HG02885 (cell line): ENCODE data around the gene ABCC4.

Source experiments
- ATAC-seq: cut with Tn5 transposase; IDR thresholded peaks from one replicate; pipeline ENCODE4 v1.9.1; 2021; ENCODE audit warnings: mild to moderate bottlenecking; ENCODE audit not compliant: unreplicated experiment, poor library complexity

ABCC4 gene

GRCh38 chr13:95234242-95234641, 67.0 kb downstream of the ABCC4 start:
- peak; percentile 90 for ATAC-seq

GRCh38 chr13:95233026-95233635, 68.1 kb downstream of the ABCC4 start:
- ATAC-seq: no peak

DNA sequence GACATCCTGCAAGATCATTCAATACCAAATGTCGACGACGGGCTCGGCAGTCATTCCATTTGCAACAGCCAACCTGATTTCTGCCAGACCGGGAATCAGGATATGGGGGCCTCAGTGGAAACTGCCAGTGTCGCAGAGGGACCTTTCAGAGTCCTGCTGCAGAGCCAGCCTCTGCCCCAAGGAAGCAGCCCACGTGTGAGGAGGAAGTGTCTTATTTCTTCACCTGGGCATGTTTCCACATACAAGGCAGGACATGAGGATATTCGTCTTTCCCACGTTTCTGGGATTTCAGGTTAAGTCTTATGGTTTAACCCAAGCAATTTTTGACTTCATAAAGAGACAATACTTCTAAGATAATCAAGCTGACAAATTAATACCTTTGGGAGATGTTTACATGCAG, 69.9 kb downstream of the ABCC4 start:
- ATAC-seq: no peak

GRCh38 chr13:95229855-95230254, 71.4 kb downstream of the ABCC4 start:
- ATAC-seq: no peak

- ATAC-seq: no peak
These were observed 73.1 kb downstream of the ABCC4 start for GRCh38 chr13:95228130-95228529.

GRCh38 chr13:95226932-95227695, 74.1 kb downstream of the ABCC4 start:
- ATAC-seq: peak; percentile 92

GRCh38 chr13:95226476-95226875, 74.8 kb downstream of the ABCC4 start:
- ATAC-seq: peak; percentile 35

DNA sequence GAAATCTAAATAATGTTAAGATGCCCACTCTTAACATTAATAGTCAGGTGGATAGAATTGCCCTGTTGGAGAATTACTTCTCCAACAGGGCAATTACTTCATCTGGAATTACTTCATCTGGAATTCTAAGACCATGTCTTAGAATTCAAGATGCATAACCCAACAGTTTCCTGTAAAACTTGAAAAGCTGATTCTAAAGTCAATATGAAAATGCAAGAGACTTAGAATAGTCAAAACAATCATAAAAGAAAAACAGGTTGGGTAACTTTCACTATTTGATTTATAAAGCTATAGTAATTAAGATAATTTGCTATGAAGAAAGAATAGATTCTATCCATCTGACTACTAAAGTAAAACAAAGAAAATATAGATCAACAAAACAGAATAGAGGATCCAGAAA, 75.2 kb downstream of the ABCC4 start:
- ATAC-seq: no peak

DNA sequence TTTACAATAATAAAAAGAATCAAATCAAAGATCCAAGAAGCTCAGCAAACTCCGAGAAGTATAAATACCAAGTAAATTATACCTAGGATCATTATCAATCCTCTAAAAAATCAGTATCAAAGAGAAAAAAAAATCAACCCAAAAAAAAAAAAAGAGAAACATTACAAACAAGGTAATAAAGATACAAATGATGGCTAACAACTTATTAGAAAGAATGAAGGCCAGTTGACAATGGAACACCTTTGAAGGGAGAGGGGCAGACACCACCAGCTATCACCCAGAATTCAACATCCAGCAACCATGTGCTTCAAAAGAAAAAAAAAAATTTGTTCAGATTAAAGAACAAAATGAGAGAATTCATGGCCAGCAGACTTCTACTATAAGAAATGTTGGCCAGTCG, 77.2 kb downstream of the ABCC4 start:
- ATAC-seq: no peak

DNA sequence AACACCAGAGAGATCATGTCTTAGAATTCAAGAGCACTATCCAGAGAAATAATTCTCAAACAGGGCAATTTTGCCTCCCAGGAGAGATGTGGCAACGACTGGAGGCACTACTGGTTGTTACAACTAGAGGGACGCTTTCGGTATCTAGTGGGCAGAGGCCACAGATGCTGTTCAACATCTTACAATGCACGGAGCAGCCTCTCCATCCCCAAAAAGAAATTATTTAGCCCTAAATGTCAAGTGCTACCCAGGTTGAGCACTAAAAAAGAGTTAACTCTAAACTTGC, 78.6 kb downstream of the ABCC4 start:
- peak; percentile 16 for ATAC-seq

GRCh38 chr13:95221971-95222732, 79.1 kb downstream of the ABCC4 start:
- peak; percentile 19 for ATAC-seq

GRCh38 chr13:95220611-95221010, 80.6 kb downstream of the ABCC4 start:
- ATAC-seq: no peak

DNA sequence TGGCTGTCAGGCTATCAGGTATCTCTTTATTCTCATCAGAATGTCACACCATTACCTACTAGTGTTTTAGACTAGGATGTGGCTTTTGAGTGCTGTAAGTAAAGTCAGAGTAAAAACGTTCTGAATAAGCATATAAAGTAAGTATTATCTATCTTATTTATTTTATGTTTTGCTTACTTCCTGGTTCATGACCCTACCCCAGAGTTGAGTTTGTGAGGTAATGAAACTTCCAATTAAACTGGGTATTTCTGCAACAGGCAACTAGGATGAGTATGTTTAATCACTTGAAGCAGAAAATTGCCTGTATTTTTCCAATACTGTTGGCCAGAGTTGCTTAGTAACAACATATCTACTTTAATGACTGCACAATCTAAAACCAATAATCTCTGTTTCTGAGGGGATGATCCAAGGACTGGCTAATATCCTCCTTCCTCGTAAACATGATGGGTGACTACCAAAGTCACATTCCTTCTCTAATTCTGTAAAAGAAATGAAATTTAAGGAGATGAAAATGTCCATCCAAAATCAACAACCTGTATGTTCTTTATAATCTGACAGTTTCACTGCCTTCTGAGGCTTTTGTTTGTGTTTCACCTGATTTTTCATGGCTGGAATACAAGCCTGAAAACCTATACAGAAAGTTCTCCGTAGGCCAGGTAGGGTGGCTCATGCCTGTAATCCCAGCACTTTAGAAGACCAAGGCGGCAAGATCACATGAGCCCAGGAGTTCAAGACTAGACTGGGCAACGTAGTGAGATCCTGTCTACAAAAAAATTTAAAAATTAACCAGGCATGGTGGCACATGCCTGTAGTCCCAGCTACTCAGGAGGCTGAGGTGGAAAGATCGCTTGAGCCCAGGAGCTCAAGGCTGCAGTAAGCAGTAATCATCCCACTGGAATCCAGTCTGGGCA, 83.1 kb downstream of the ABCC4 start:
- no peak for ATAC-seq

DNA sequence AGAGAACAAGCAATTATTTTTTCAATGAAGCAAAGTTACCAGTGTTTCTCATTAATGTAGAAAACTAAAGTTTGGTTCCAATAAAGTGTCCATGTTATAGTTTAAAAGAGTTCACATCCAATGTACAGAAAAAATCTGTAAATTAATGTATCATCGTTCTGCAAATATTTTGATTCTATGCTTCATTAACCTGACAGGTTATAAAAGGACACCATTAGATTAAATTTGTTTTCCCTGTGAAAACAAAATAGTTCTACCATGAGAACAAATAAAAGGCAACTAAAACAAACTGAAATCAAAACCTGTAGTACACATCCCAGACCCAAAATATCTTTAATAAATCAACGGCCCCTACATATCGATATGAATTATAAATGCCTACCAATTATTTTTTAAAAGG, 85.1 kb downstream of the ABCC4 start:
- no peak for ATAC-seq

DNA sequence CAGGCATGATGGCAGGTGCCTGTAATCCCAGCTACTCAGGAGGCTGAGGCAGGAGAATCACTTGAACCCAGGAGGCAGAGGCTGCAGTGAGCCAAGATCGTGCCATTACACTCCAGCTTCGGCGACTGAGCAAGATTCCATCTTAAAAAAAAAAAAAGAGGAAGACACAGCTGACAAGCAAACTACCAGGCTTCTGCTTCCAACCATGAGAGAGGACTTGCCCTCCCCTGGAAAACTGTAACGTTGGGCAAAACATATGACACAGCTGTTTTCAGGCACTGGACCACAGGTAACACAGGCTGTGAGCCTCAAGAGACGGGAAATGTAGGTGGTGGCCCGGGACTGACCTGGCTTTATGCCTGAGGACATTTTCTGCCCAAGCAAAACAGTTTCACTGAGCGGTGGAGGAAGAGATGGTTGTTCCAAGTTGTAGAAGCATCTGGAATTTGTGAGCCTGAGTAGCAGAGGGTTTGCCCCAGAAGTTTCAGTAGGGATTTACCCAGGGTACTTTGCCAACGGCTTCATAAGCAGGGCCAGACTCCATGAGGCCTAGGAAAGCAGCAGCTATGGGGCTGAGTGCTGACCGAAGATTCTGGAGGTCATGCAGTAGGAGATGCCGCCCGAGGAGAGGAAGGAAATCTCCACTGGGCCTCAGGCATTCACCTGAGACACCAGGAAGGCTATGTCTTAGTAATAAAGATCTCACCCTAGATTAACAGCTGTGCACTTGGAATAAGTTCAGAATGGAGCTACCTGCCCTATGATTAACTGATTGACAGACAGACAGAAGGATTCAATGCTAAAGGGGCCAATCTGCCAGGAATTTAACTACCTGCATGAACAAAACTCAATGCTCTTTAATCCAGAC, 88.0 kb downstream of the ABCC4 start:
- ATAC-seq: no peak

- no peak for ATAC-seq
These were observed 92.1 kb downstream of the ABCC4 start for GRCh38 chr13:95209109-95209508.

DNA sequence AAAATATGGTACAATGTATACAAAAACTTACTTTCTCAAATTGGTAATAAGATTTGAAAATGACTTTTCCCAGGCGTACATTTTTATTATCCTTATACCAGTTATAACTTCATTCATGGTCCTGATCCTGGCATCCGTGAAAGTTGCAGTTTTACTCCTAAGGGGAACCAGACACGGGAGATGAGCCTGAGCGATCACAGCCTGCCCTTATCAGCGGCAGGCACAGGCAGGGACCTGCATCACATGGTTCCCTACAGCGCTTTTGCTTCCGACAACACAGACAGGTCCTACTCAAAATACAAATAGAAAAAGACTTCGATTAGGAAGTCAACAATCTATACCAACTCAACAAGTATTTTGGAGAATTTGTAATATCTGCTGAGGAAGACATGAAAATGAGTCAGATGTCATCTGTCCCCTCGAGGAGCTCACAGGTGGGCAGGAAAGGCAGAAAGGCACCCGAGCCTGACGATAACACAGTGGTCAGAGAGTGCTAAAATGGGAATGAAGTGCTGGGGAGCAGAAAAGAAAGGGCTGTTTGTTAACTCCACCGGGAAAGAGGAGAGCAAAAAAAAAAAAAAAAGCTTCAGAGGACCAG, 93.4 kb downstream of the ABCC4 start:
- peak; percentile 90 for ATAC-seq

- no peak for ATAC-seq
These were observed 95.1 kb downstream of the ABCC4 start for GRCh38 chr13:95206116-95206515.

DNA sequence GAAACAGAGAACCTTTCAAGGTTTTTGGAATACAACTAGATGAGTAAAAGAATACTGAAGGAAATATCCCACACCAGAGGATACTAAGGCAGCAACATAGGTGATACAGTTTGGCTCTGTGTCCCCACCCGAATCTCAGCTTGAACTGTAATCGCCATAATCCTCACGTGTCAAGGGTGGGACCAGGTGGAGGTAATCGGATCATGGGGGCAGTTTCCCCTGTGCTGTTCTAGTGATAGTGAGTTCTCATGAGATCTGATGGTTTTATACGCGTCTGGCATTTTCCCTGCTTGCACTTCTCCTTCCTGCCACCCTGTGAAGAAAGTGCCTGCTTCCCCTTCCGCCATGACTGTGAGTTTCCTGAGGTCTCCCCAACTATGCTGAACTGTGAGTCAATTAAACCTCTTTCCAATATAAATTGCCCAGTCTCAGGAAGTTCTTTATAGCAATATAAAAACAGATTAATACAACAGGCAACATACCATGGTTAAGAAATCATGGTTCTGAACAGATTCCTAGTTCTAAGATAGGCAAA, 97.0 kb downstream of the ABCC4 start:
- no peak for ATAC-seq
